GM12891 (cell line): Measurements from ENCODE around the gene NLGN4Y.

ENCODE experiments used
- PAX5 ChIP-seq: IDR thresholded peaks from 2 replicates; pipeline ENCODE4 v1.6.1; 2011; ENCODE audit warnings: low read length, moderate library complexity, mild to moderate bottlenecking; ENCODE audit not compliant: insufficient read depth, severe bottlenecking
- POLR2A ChIP-seq: IDR thresholded peaks from 2 replicates; pipeline ENCODE4 v1.6.1; 2011; ENCODE audit warnings: low read depth, low read length, control low read depth
- POLR2AphosphoS5 ChIP-seq: IDR thresholded peaks from 2 replicates; pipeline ENCODE4 v1.6.1; 2011; ENCODE audit warnings: low read depth, low read length, control low read depth
- POU2F2 ChIP-seq: IDR thresholded peaks from 2 replicates; pipeline ENCODE4 v1.6.1; 2011; ENCODE audit warnings: low read depth, mild to moderate bottlenecking, control low read depth, low read length, moderate library complexity
- TAF1 ChIP-seq: IDR thresholded peaks from 2 replicates; pipeline ENCODE4 v1.6.1; 2011; ENCODE audit warnings: low read depth, low read length, control low read depth

GRCh38 chrY:14837466-14837865, 313.1 kb downstream of the NLGN4Y start:
- TF ChIP-seq POLR2AphosphoS5 (no peak), PAX5 (no peak), TAF1 (no peak), POLR2A (no peak), POU2F2 (no peak)
